Measurements from ENCODE around the gene TIMM10.

TIMM10 gene

DNA sequence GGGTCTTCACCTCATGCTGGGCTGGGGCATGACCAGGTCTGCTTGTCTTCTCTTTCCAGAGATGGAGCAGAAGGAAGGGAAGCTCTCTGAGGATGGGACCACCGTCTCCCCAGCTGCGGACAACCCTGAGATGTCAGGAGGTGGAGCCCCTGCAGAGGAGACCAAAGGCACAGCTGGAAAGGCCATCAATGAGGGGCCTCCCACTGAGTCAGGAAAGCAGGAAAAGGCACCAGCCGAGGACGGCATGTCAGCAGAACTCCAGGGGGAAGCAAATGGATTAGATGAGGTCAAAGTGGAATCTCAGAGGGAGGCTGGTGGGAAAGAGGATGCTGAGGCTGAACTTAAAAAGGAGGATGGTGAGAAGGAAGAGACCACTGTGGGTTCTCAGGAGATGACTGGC is 12.0 kb upstream of the TIMM10 start:
- H3K36me3 ChIP-seq (ENCODE audit: control insufficient read depth, low read length), result no peaks in the 10 kb centered on the region
- no peak overlapping the region for H3K27ac ChIP-seq (ENCODE audit: low read depth, low read length)
- no peak overlapping the region for H3K4me2 ChIP-seq (ENCODE audit: low read length)
- H3K4me3 ChIP-seq (ENCODE audit: low read length), result no peak overlapping the region
- no peaks in the 10 kb centered on the region for H3K9me2 ChIP-seq (replicated peaks; ENCODE audit: control insufficient read depth, low read length)
- no peaks in the 10 kb centered on the region for H3K9me3 ChIP-seq (ENCODE audit: control insufficient read depth, insufficient read depth, low read length)
- H3K79me2 ChIP-seq (ENCODE audit: control insufficient read depth, low read length), result no peaks in the 10 kb centered on the region
- H3K27me3 ChIP-seq (ENCODE audit: control insufficient read depth, low read length), result no peaks in the 10 kb centered on the region; the same call in 1 of the 2 replicates
- no peaks in the 10 kb centered on the region for H3F3A ChIP-seq (ENCODE audit: control insufficient read depth, insufficient read depth)
- no peaks in the 10 kb centered on the region for H4K20me1 ChIP-seq (ENCODE audit: control insufficient read depth, insufficient read depth, low read depth, low read length)
- peaks cover under 1% of the 10 kb centered on the region for H3K4me1 ChIP-seq (ENCODE audit: control insufficient read depth, low read length)
- TF ChIP-seq EZH2phosphoT487 (IDR thresholded peaks at IDR 0.05; ENCODE audit: borderline replicate concordance, low read length), result no peak
- TF ChIP-seq, protein P1, sequence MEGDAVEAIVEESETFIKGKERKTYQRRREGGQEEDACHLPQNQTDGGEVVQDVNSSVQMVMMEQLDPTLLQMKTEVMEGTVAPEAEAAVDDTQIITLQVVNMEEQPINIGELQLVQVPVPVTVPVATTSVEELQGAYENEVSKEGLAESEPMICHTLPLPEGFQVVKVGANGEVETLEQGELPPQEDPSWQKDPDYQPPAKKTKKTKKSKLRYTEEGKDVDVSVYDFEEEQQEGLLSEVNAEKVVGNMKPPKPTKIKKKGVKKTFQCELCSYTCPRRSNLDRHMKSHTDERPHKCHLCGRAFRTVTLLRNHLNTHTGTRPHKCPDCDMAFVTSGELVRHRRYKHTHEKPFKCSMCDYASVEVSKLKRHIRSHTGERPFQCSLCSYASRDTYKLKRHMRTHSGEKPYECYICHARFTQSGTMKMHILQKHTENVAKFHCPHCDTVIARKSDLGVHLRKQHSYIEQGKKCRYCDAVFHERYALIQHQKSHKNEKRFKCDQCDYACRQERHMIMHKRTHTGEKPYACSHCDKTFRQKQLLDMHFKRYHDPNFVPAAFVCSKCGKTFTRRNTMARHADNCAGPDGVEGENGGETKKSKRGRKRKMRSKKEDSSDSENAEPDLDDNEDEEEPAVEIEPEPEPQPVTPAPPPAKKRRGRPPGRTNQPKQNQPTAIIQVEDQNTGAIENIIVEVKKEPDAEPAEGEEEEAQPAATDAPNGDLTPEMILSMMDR (IDR thresholded peaks at IDR 0.05; ENCODE audit: low read depth, low read length, poor library complexity, severe bottlenecking), result no peak

DNA sequence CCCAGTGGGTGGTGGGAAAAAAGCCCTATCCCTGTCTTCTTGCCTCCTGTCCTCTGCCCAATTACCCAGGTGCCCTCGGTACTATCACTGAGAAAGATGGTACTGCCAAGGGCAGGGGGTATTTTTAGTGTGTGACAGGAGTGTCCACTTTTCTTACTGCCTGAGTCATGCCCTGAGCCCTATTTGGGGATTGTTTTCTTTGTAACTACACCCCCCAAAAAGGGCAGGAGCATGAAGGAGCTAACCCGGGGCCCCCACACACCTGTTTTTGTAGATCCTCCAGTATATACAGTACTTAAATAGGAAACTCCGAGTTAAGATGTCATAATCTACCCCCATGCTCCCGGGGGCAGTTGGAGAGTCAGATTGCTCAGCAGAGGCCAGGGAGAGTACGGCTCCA is 10.6 kb upstream of the TIMM10 start:
- H3K27ac ChIP-seq (ENCODE audit: low read depth, low read length), result no peak overlapping the region
- H3F3A ChIP-seq (ENCODE audit: control insufficient read depth, insufficient read depth), result no peaks in the 10 kb centered on the region
- no peaks in the 10 kb centered on the region for H3K9me2 ChIP-seq (replicated peaks; ENCODE audit: control insufficient read depth, low read length)
- no peaks in the 10 kb centered on the region; the same call in 1 of the 2 replicates for H3K27me3 ChIP-seq (ENCODE audit: control insufficient read depth, low read length)
- H4K20me1 ChIP-seq (ENCODE audit: control insufficient read depth, insufficient read depth, low read depth, low read length), result no peaks in the 10 kb centered on the region
- H3K4me3 ChIP-seq (ENCODE audit: low read length), result no peak overlapping the region
- TF ChIP-seq, protein P1 (IDR thresholded peaks at IDR 0.05; ENCODE audit: low read depth, low read length, poor library complexity, severe bottlenecking), result no peak
- no peak for TF ChIP-seq EZH2phosphoT487 (IDR thresholded peaks at IDR 0.05; ENCODE audit: borderline replicate concordance, low read length)
- no peaks in the 10 kb centered on the region for H3K36me3 ChIP-seq (ENCODE audit: control insufficient read depth, low read length)
- no peaks in the 10 kb centered on the region for H3K9me3 ChIP-seq (ENCODE audit: control insufficient read depth, insufficient read depth, low read length)
- H3K4me1 ChIP-seq (ENCODE audit: control insufficient read depth, low read length), result no peaks in the 10 kb centered on the region
- no peak overlapping the region for H3K4me2 ChIP-seq (ENCODE audit: low read length)
- H3K79me2 ChIP-seq (ENCODE audit: control insufficient read depth, low read length), result no peaks in the 10 kb centered on the region

DNA sequence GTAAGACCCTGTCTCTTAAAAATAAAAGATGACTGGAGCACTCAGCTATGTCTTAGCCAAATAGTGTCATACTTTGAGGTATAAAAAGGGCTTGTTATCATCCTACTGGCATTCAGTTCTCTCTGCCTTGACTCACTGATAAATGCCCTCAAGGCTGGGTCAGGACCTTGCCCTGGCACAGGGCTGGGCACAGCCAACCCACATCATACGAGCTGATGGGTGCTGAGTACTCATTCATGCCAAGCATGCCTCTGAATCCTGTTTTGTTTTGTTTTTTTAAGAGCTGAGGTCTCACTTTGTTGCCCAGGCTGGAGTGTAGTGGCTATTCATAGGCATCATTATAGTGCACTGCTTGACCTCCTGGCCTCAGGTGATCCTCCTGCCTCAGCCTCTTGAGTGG is 8.8 kb upstream of the TIMM10 start:
- peaks cover 5% of the 10 kb centered on the region for H3K27me3 ChIP-seq (ENCODE audit: control insufficient read depth, low read length)
- H3K9me3 ChIP-seq (ENCODE audit: control insufficient read depth, insufficient read depth, low read length), result no peaks in the 10 kb centered on the region
- no peaks in the 10 kb centered on the region for H3K4me1 ChIP-seq (ENCODE audit: control insufficient read depth, low read length)
- no peaks in the 10 kb centered on the region for H3K36me3 ChIP-seq (ENCODE audit: control insufficient read depth, low read length)
- no peak overlapping the region for H3K4me3 ChIP-seq (ENCODE audit: low read length)
- H4K20me1 ChIP-seq (ENCODE audit: control insufficient read depth, insufficient read depth, low read depth, low read length), result no peaks in the 10 kb centered on the region
- no peak overlapping the region for H3K4me2 ChIP-seq (ENCODE audit: low read length)
- no peak for TF ChIP-seq EZH2phosphoT487 (IDR thresholded peaks at IDR 0.05; ENCODE audit: borderline replicate concordance, low read length)
- TF ChIP-seq, protein P1 (IDR thresholded peaks at IDR 0.05; ENCODE audit: low read depth, low read length, poor library complexity, severe bottlenecking), result no peak
- no peaks in the 10 kb centered on the region for H3K79me2 ChIP-seq (ENCODE audit: control insufficient read depth, low read length)
- no peaks in the 10 kb centered on the region for H3F3A ChIP-seq (ENCODE audit: control insufficient read depth, insufficient read depth)
- no peak overlapping the region for H3K27ac ChIP-seq (ENCODE audit: low read depth, low read length)
- H3K9me2 ChIP-seq (replicated peaks; ENCODE audit: control insufficient read depth, low read length), result no peaks in the 10 kb centered on the region
